GM12878 (cell line): ENCODE results near the gene PDZRN4. TPM values are rescaled to one million over a fixed set of nuclear protein-coding genes. Genes with fewer than 3 reads are reported as not detected.

Experiments
- ATAC-seq: fragments of 200-7000 bp; cut with Tn5 transposase; 3 replicates; pipeline ENCODE4 v1.9.1; 2020; ENCODE audit warnings: mild to moderate bottlenecking, moderate library complexity
- BruUV-seq: library from RNA; stranded (reverse); fragments of 400-500 nt; replicated peaks from 2 replicates; lab custom pipeline; 2021; lab: Mats Ljungman, UMichigan
- CTCF ChIA-PET: fragments of 300-600 bp; sonication (Branson Sonifier 250); formaldehyde crosslinking; extraction: SDS; loops from one replicate; lab custom pipeline; 2021; ENCODE audit warnings: inconsistent platforms; lab: Yijun Ruan, JAX
- POLR2A ChIA-PET: fragments of 350-600 bp; formaldehyde crosslinking; extraction: SDS; loops from one replicate; lab custom pipeline; 2021; ENCODE audit warnings: inconsistent platforms; lab: Charles Lee
- RAD21 ChIA-PET: fragments of 300-600 bp; sonication (Branson Sonifier 250); formaldehyde crosslinking; loops from one replicate; lab custom pipeline; 2023; ENCODE audit warnings: antibody characterized with exemption; ENCODE audit not compliant: unreplicated experiment; lab: Charles Lee
- SMC1A ChIA-PET: fragments of 300-600 bp; sonication (Branson Sonifier 250); formaldehyde crosslinking; loops from one replicate; lab custom pipeline; 2023; ENCODE audit not compliant: unreplicated experiment, uncharacterized antibody; lab: Charles Lee
- DNase-seq: peaks from one replicate; pipeline ENCODE4 v3.0.0-alpha.2; 2011; ENCODE audit warnings: low read depth, low spot score
- FAIRE-seq: peaks from 3 replicates; lab custom pipeline; 2011; peaks lifted over from hg19 to GRCh38; lab: Jason Lieb, UNC
- H2AFZ ChIP-seq: 2 replicates; pipeline ENCODE4 v1.6.0; 2011; ENCODE audit warnings: low read depth, low read length, control low read depth; ENCODE audit not compliant: control insufficient read depth
- H3K27ac ChIP-seq: 2 replicates; pipeline ENCODE4 v1.5.1; 2011; ENCODE audit warnings: control low read depth; ENCODE audit not compliant: control insufficient read depth, insufficient read depth
- H3K27me3 ChIP-seq, 2 experiments: replicated peaks in 1 of 2; 2 replicates each; pipeline versions ENCODE4 v1.6.0 to v1.6.1; 2011; ENCODE audit warnings: low read length in 1 of 2; ENCODE audit not compliant: control insufficient read depth in 2 of 2, insufficient read depth in 2 of 2
- H3K36me3 ChIP-seq, 2 experiments: 2 replicates each; pipeline ENCODE4 v1.5.1; 2011; ENCODE audit warnings: low read length in 1 of 2; ENCODE audit not compliant: control insufficient read depth in 2 of 2, insufficient read depth in 2 of 2
- H3K4me1 ChIP-seq: 2 replicates; pipeline ENCODE4 v1.6.1; 2011; ENCODE audit warnings: mild to moderate bottlenecking, low read length, moderate library complexity, mixed read lengths; ENCODE audit not compliant: control insufficient read depth, insufficient read depth
- H3K4me2 ChIP-seq: 2 replicates; pipeline ENCODE4 v1.6.0; 2011; ENCODE audit warnings: control low read depth; ENCODE audit not compliant: control insufficient read depth, insufficient read depth
- H3K4me3 ChIP-seq: fragments of 200-600 bp; sonication (generic); 2 replicates; pipeline ENCODE4 v1.5.1; 2016
- H3K79me2 ChIP-seq: 2 replicates; pipeline ENCODE4 v1.6.0; 2011; ENCODE audit warnings: low read length; ENCODE audit not compliant: control insufficient read depth, insufficient read depth
- H3K9ac ChIP-seq: 2 replicates; pipeline ENCODE4 v1.8.0; 2011; ENCODE audit warnings: low read length, control low read depth, mixed read lengths; ENCODE audit not compliant: control insufficient read depth, insufficient read depth
- H3K9me3 ChIP-seq: replicated peaks from 3 replicates; pipeline ENCODE4 v1.5.1; 2011; ENCODE audit warnings: mild to moderate bottlenecking, low read length; ENCODE audit not compliant: control insufficient read depth, insufficient read depth
- H4K20me1 ChIP-seq: 2 replicates; pipeline ENCODE4 v1.6.0; 2011; ENCODE audit not compliant: control insufficient read depth, insufficient read depth
- ETV6 ChIP-seq, 2 experiments: fragments of 450-650 bp in 1 of 2; IDR thresholded peaks in 1 of 2; conservative IDR thresholded peaks in 1 of 2; 2 replicates each; pipeline ENCODE4 v1.6.1; 2014; ENCODE audit warnings: antibody characterized with exemption in 1 of 2, borderline replicate concordance in 1 of 2, low read depth in 1 of 2, mild to moderate bottlenecking in 1 of 2, moderate library complexity in 1 of 2
- MAX ChIP-seq: IDR thresholded peaks from 2 replicates; pipeline ENCODE4 v1.6.1; 2012; ENCODE audit warnings: low read depth, low read length, improper control_type of control experiment
- NFXL1 ChIP-seq: fragments of 450-650 bp; IDR thresholded peaks from 2 replicates; pipeline ENCODE4 v1.6.1; 2017; ENCODE audit warnings: antibody characterized with exemption, mild to moderate bottlenecking, borderline replicate concordance
- NFYA ChIP-seq: IDR thresholded peaks from 2 replicates; pipeline ENCODE4 v1.6.1; 2011; ENCODE audit warnings: low read depth, mild to moderate bottlenecking, low read length, improper control_type of control experiment, borderline replicate concordance
- PAX5 ChIP-seq: IDR thresholded peaks from 2 replicates; pipeline ENCODE4 v1.6.1; 2011; ENCODE audit warnings: low read depth, low read length, borderline replicate concordance
- POLR2AphosphoS5 ChIP-seq: IDR thresholded peaks from 2 replicates; pipeline ENCODE4 v1.6.1; 2011; ENCODE audit warnings: mild to moderate bottlenecking, low read length, inconsistent platforms
- REST ChIP-seq: IDR thresholded peaks from 2 replicates; pipeline ENCODE4 v1.6.1; 2012; ENCODE audit warnings: mild to moderate bottlenecking, low read depth, low read length
- SPI1 ChIP-seq: IDR thresholded peaks from 2 replicates; pipeline ENCODE4 v1.6.1; 2011; ENCODE audit warnings: low read depth, mild to moderate bottlenecking, low read length, moderate library complexity, borderline replicate concordance; ENCODE audit not compliant: insufficient read depth
- ZBTB40 ChIP-seq: fragments of 450-650 bp; IDR thresholded peaks from 2 replicates; pipeline ENCODE4 v1.6.1; 2016; ENCODE audit warnings: mild to moderate bottlenecking, moderate library complexity, borderline replicate concordance
- WGBS: methylation state at CpG from one replicate; pipeline ENCODE4 v1.1.6; 2016; ENCODE audit warnings: low lambda C conversion rate; ENCODE audit not compliant: insufficient replicate concordance, insufficient coverage; ENCODE audit errors: missing lambda C conversion rate; 5-methylcytosine and 5-hydroxymethylcytosine counted together
- in situ Hi-C: fragments of 300-500 bp; cut with MboI; formaldehyde crosslinking; loops from 9 replicates; pipeline ENCODE4 v1.14.3; 2018; ENCODE audit warnings: mixed read lengths
- intact Hi-C: fragments of 100-400 bp; cut with micrococcal nuclease; formaldehyde crosslinking; loops from one replicate; pipeline ENCODE4 v1.14.2; 2022; ENCODE audit not compliant: unreplicated experiment
- polyA plus RNA-seq, 11 experiments: library from polyadenylated mRNA; depleted of rRNA in 4 of 11; unstranded in 6 of 11; stranded (reverse) in 5 of 11; fragments of >200 nt; fragmentation: Nextera tagmentation in 4 of 11; fragmentation: Illumina TruSeq in 1 of 11; extraction: Ambion mirVana in 4 of 11; extraction: Trizol in 1 of 11; gene quantifications; 1 replicate in 1 of 11; 2 replicates in 10 of 11; pipeline versions ENCODE4 v1.2.1 to v1.2.3, GENCODE V29; 2011 to 2016; ENCODE audit warnings: inconsistent platforms in 2 of 11, missing spikeins in 2 of 11, low read depth in 1 of 11
- total RNA-seq, 4 experiments: library from RNA; depleted of rRNA in 3 of 4; stranded (reverse); fragments of >200 nt in 3 of 4; fragmentation: Illumina TruSeq in 1 of 4; extraction: Trizol in 1 of 4; gene quantifications; 2 replicates each; pipeline versions ENCODE4 v1.2.1 to v1.2.3, GENCODE V29; 2013 to 2021
- TF ChIP-seq, protein P1 (sequence below): IDR thresholded peaks from 2 replicates; pipeline ENCODE4 v1.6.1; 2012; ENCODE audit warnings: improper control_type of control experiment, low read depth, low read length; ENCODE audit not compliant: insufficient replicate concordance

The PDZRN4 gene
- total and polyA plus RNA-seq, 10 of the 15 experiments (the other 5 are each of a cell fraction or from before 2014, with no cell fraction given), result 0.03 TPM; not detected in 9

DNA sequence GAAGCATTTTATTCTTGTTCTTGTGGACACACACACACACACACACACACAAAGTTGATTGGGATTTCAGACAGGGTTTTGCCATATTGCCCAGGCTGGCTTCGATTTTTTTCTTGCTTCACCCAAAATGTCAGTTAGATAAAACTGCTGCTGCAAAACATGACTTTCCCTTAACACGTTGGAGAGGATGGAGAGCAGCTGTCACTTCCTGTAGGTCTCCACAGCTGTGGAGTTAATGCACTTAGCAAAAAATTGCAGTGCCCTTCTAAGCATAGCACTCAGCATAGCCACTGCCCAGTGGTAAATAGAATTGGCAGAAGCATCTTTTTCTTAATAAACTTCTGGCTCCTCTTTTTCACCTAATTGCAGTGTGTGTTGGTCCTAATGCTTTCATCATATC lies 54.5 kb downstream of the PDZRN4 start:
- Histone ChIP-seq H3K4me1 (no peaks in the 10 kb centered on the region), H3K4me3 (no peak overlapping the region), H3K9me3 (no peaks in the 10 kb centered on the region), H3K79me2 (no peaks in the 10 kb centered on the region), H2AFZ (no peak overlapping the region), H4K20me1 (no peaks in the 10 kb centered on the region), H3K36me3 (no peaks in the 10 kb centered on the region), H3K27me3 (no peaks in the 10 kb centered on the region), H3K27ac (no peak overlapping the region), H3K4me2 (no peak overlapping the region), H3K9ac (no peak overlapping the region)
- FAIRE-seq (no peak), ATAC-seq (no peak), DNase-seq (no peak)
- intact Hi-C loops (no loop called here), in situ Hi-C loops (no loop called here)
- SMC1A ChIA-PET, result interaction anchor here (1.0 kb wide), 1 partner anchor 296 kb away, joined by 3 read pairs; no protein-coding TSS in a partner anchor
- WGBS, result 0% methylated on average over 2 of the region's 2 CpGs
- CTCF ChIA-PET, result no interaction called here
- RAD21 ChIA-PET, result no interaction called here
- POLR2A ChIA-PET, result no interaction called here
- no TSS peak for BruUV-seq
- TF ChIP-seq, protein P1, sequence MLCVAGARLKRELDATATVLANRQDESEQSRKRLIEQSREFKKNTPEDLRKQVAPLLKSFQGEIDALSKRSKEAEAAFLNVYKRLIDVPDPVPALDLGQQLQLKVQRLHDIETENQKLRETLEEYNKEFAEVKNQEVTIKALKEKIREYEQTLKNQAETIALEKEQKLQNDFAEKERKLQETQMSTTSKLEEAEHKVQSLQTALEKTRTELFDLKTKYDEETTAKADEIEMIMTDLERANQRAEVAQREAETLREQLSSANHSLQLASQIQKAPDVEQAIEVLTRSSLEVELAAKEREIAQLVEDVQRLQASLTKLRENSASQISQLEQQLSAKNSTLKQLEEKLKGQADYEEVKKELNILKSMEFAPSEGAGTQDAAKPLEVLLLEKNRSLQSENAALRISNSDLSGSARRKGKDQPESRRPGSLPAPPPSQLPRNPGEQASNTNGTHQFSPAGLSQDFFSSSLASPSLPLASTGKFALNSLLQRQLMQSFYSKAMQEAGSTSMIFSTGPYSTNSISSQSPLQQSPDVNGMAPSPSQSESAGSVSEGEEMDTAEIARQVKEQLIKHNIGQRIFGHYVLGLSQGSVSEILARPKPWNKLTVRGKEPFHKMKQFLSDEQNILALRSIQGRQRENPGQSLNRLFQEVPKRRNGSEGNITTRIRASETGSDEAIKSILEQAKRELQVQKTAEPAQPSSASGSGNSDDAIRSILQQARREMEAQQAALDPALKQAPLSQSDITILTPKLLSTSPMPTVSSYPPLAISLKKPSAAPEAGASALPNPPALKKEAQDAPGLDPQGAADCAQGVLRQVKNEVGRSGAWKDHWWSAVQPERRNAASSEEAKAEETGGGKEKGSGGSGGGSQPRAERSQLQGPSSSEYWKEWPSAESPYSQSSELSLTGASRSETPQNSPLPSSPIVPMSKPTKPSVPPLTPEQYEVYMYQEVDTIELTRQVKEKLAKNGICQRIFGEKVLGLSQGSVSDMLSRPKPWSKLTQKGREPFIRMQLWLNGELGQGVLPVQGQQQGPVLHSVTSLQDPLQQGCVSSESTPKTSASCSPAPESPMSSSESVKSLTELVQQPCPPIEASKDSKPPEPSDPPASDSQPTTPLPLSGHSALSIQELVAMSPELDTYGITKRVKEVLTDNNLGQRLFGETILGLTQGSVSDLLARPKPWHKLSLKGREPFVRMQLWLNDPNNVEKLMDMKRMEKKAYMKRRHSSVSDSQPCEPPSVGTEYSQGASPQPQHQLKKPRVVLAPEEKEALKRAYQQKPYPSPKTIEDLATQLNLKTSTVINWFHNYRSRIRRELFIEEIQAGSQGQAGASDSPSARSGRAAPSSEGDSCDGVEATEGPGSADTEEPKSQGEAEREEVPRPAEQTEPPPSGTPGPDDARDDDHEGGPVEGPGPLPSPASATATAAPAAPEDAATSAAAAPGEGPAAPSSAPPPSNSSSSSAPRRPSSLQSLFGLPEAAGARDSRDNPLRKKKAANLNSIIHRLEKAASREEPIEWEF, result no peak
- TF ChIP-seq SPI1 (no peak), REST (no peak), NFYA (no peak), POLR2AphosphoS5 (no peak), ZBTB40 (no peak), ETV6 (conservative IDR thresholded peaks at IDR 0.05 in 1 of 2, IDR thresholded peaks at IDR 0.05 in 1 of 2; ENCODE audit: borderline replicate concordance in 1 of 2, low read depth in 1 of 2) (no peak), NFXL1 (no peak), PAX5 (no peak), MAX (no peak)
